ENCODE measurements around the gene CDH19.

Gene CDH19

DNA sequence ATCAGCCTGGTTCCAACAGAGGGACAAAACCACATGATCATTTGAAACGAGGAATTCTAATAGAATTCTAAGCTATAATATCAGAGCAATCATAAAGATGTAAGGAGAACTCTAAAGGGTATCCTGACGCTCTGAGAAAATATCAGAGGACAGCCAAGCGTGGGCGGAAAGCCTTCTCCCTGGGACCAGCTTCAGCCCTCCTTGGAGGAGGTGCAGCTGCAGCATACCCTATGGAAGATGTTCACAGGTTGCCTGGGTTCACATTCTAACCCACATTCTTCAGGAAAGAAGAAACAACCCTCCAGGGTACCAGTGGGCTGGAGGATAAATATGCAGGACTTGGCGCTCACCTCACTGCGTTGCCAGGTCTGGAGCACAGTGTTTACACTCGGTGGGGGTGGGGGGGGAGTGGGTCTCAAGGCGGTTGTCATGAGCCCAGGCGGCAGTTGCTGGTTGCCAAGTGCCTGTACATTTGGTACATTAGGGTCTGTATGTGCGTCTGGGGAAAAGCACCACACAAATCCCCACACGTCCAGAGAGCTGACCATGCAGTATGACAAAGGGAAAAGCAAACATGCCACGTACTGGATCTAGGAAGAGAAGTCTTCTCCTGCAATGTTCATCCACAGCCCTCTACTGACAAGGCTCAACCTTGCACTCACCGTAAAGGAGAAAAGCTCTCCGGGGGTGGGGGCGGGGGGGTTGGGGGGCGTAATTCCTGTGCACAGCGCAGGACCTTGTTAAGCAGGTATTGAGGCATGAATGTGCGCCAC, 80.5 kb downstream of the CDH19 start:
- DNase-seq (ENCODE audit: extremely low read depth, low read depth), result no peak
- TF ChIP-seq, protein P1, sequence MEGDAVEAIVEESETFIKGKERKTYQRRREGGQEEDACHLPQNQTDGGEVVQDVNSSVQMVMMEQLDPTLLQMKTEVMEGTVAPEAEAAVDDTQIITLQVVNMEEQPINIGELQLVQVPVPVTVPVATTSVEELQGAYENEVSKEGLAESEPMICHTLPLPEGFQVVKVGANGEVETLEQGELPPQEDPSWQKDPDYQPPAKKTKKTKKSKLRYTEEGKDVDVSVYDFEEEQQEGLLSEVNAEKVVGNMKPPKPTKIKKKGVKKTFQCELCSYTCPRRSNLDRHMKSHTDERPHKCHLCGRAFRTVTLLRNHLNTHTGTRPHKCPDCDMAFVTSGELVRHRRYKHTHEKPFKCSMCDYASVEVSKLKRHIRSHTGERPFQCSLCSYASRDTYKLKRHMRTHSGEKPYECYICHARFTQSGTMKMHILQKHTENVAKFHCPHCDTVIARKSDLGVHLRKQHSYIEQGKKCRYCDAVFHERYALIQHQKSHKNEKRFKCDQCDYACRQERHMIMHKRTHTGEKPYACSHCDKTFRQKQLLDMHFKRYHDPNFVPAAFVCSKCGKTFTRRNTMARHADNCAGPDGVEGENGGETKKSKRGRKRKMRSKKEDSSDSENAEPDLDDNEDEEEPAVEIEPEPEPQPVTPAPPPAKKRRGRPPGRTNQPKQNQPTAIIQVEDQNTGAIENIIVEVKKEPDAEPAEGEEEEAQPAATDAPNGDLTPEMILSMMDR (IDR thresholded peaks at IDR 0.05; ENCODE audit: low read depth, low read length, missing control alignments), result no peak
- H3K4me3 ChIP-seq (replicated peaks; ENCODE audit: low read depth, low read length), result no peak overlapping the region

DNA sequence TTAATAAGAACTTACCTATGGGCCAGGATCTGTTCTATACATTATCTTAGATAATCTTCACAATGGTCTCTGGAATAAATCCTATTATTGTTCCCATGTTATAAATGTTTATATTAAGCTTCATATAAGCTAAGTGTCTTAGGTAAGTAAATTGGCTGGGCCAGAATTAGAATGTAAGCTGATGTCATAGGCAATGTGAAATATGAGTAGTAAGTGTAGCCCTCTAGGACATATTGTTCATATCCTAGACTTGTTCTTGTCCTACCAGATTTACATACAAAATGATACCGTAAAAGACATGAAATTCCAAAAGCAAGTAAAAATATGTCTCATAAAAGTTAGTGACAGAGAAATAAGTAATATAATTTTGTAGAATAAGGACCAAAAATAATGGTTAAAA, 89.9 kb downstream of the CDH19 start:
- no peak for DNase-seq (ENCODE audit: extremely low read depth, low read depth)
- TF ChIP-seq, protein P1 (IDR thresholded peaks at IDR 0.05; ENCODE audit: low read depth, low read length, missing control alignments), result no peak

DNA sequence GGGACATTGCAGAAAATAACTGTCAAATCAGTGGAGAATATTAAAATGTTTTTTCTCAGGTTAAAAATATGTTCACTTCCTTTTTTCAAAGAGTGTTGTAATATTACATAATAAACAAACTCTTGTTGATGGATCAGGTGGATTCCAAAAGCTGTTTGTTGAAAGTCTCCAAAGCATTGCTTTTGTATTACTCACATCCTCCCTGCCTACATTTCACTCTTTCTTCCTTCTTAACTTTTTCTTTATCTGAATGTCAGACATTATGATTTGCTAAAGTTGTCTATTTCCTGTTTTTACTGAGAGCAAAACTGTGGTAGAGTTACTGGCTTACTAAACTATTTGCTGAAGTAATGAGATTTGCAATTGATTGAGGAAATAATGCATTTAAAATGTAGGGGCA, 92.1 kb downstream of the CDH19 start:
- H3K4me3 ChIP-seq (replicated peaks; ENCODE audit: low read depth, low read length), result no peak overlapping the region
- DNase-seq (ENCODE audit: extremely low read depth, low read depth), result no peak
- TF ChIP-seq, protein P1 (IDR thresholded peaks at IDR 0.05; ENCODE audit: low read depth, low read length, missing control alignments), result no peak

More for the DNA sequence above, 89.9 kb downstream of the CDH19 start:
- no peak overlapping the region for H3K4me3 ChIP-seq (replicated peaks; ENCODE audit: low read depth, low read length)

DNA sequence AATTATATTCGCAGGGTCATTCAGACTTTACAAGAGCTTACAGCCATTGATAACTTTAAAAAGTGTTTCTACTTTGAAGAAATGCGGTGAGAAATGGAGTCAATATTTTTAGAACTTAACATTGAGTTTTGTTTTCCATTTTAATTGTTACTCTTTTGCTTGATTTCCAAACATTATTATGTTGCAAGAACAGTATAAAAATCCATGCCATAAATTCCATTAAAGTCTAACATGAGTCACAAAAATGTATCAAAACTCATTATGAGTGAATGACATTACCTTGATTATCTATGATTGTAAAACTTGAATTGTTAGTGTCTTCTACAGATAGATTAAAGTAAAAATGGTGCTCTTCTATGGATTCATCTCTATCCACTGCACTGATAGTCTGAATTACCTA, 92.6 kb downstream of the CDH19 start:
- H3K4me3 ChIP-seq (replicated peaks; ENCODE audit: low read depth, low read length), result no peak overlapping the region
- TF ChIP-seq, protein P1 (IDR thresholded peaks at IDR 0.05; ENCODE audit: low read depth, low read length, missing control alignments), result no peak
- DNase-seq (ENCODE audit: extremely low read depth, low read depth), result no peak

DNA sequence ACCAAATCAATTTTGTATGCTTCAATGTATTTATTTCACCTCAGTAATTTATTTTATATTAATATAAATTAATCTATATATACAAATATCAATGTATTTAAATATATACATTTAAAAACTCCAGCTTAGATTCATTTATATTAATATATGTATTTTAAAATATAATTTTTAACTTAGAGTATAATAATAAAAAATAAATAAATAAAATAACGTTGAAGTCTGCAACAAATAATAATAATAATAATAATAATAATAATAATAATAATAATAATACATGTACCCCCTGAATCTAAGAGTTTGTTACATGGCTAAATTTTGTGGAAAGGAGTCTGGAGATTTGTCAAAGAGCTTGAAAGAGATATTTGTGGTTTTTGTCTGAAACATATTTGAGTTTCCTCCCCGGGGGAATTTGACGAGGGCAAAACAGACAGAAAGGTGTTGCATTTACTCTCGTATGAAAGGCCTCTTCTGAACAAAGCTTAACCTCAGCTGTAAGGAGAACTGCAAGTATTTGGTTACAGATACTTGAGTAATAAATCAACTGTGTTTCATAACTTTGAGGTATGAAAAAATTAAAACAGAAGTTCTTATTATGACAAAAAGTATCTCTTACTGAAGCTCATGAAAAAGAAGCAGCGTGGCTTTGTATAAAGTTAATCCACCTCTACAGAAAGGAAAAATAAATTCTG, 93.4 kb downstream of the CDH19 start:
- DNase-seq (ENCODE audit: extremely low read depth, low read depth), result no peak
- TF ChIP-seq, protein P1 (IDR thresholded peaks at IDR 0.05; ENCODE audit: low read depth, low read length, missing control alignments), result no peak

DNA sequence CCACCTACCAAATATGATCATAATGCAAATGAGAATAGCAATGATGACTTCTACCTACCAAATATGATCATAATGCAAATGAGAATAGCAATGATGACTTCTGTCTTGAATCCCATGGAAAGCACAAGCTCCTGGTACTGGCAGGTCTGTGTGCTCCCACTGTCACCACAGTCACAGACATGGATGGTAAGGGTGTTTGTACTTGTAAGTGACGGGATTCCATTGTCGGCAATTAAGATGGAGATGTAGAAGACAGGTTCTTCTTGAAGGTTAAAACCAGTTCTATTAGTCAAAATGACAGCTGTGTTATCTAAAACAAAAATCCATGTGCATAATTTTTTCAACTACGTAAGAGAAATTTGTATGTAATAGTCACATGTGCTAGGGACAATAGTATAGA, 95.0 kb downstream of the CDH19 start:
- H3K4me3 ChIP-seq (replicated peaks; ENCODE audit: low read depth, low read length), result no peak overlapping the region
- TF ChIP-seq, protein P1 (IDR thresholded peaks at IDR 0.05; ENCODE audit: low read depth, low read length, missing control alignments), result no peak
- DNase-seq (ENCODE audit: extremely low read depth, low read depth), result no peak

More for the DNA sequence above, 93.4 kb downstream of the CDH19 start:
- no peak overlapping the region for H3K4me3 ChIP-seq (replicated peaks; ENCODE audit: low read depth, low read length)

Measured in HFF-Myc (cell line).